Urinary bladder (tissue), 4 donors: ENCODE data around the gene SIX3. TPM values are rescaled to one million over a fixed set of nuclear protein-coding genes. Genes with fewer than 3 reads are reported as not detected.

Experiments
- DNase-seq: peaks from one replicate; pipeline ENCODE4 v3.0.0-alpha.2; 2015; ENCODE audit errors: extremely low spot score
- H3K27ac ChIP-seq: one replicate; pipeline ENCODE4 v1.5.1; 2013; ENCODE audit warnings: low read depth, mild to moderate bottlenecking, moderate library complexity
- H3K36me3 ChIP-seq: one replicate; pipeline ENCODE4 v1.6.1; 2013; ENCODE audit warnings: mild to moderate bottlenecking, moderate library complexity; ENCODE audit not compliant: insufficient read depth
- H3K4me1 ChIP-seq: one replicate; pipeline ENCODE4 v1.6.1; 2013; ENCODE audit warnings: mild to moderate bottlenecking, moderate library complexity; ENCODE audit not compliant: insufficient read depth
- H3K4me3 ChIP-seq: one replicate; pipeline ENCODE4 v1.5.1; 2013; ENCODE audit warnings: low read depth, low read length
- WGBS: extraction: QIAGEN DNeasy Blood & Tissue Kit; methylation state at CpG from one replicate; pipeline ENCODE4 v1.1.7; 2013; 5-methylcytosine and 5-hydroxymethylcytosine counted together
- polyA plus RNA-seq: library from polyadenylated mRNA; stranded (reverse); fragments of 200-250 nt; gene quantifications from one replicate; pipeline ENCODE4 v1.2.3, GENCODE V29; 2013
- total RNA-seq: library from RNA; depleted of rRNA; stranded (reverse); fragments of >200 nt; gene quantifications from one replicate; pipeline ENCODE4 v1.2.3, GENCODE V29; 2014
- donor health status: healthy with polysubstance abuse.
- donor health status: healthy.

The SIX3 gene
- total and polyA plus RNA-seq, 2 donors, result not detected

- Histone ChIP-seq H3K27ac (no peak overlapping the region), H3K4me1 (no peaks in the 10 kb centered on the region), H3K4me3 (no peak overlapping the region), H3K36me3 (no peaks in the 10 kb centered on the region)
- WGBS, result 16% methylated on average over 16 of the region's 16 CpGs
- DNase-seq, result no peak
Measured at GRCh38 chr2:44964752-44965236, 23.3 kb downstream of the SIX3 start.

- WGBS, result 85% methylated on average over 2 of the region's 2 CpGs
- H3K36me3 ChIP-seq, result no peaks in the 10 kb centered on the region
- H3K4me3 ChIP-seq, result no peak overlapping the region
- H3K4me1 ChIP-seq, result no peaks in the 10 kb centered on the region
- DNase-seq, result no peak
- H3K27ac ChIP-seq, result no peak overlapping the region
Measured at GRCh38 chr2:44965684-44966083, 24.2 kb downstream of the SIX3 start.

GRCh38 chr2:44967056-44967455, 25.6 kb downstream of the SIX3 start:
- WGBS, result 75% methylated on average over 6 of the region's 6 CpGs
- no peaks in the 10 kb centered on the region for H3K4me1 ChIP-seq
- no peaks in the 10 kb centered on the region for H3K36me3 ChIP-seq
- no peak overlapping the region for H3K27ac ChIP-seq
- DNase-seq, result no peak
- H3K4me3 ChIP-seq, result no peak overlapping the region

- H3K4me1 ChIP-seq, result no peaks in the 10 kb centered on the region
- 86% methylated on average over 5 of the region's 5 CpGs for WGBS
- no peak overlapping the region for H3K4me3 ChIP-seq
- no peaks in the 10 kb centered on the region for H3K36me3 ChIP-seq
- H3K27ac ChIP-seq, result no peak overlapping the region
- DNase-seq, result no peak
Measured at GRCh38 chr2:44967727-44968432, 26.4 kb downstream of the SIX3 start.

- H3K36me3 ChIP-seq, result no peaks in the 10 kb centered on the region
- DNase-seq, result no peak
- H3K4me3 ChIP-seq, result no peak overlapping the region
- 82% methylated on average over 4 of the region's 4 CpGs for WGBS
- no peaks in the 10 kb centered on the region for H3K4me1 ChIP-seq
- H3K27ac ChIP-seq, result no peak overlapping the region
Measured at GRCh38 chr2:44969936-44970335, 28.4 kb downstream of the SIX3 start.

GRCh38 chr2:44970846-44971450, 29.4 kb downstream of the SIX3 start:
- 81% methylated on average over 15 of the region's 15 CpGs for WGBS

GRCh38 chr2:44972771-44973535, 31.5 kb downstream of the SIX3 start:
- Histone ChIP-seq H3K36me3 (no peaks in the 10 kb centered on the region), H3K4me1 (no peaks in the 10 kb centered on the region), H3K27ac (no peak overlapping the region), H3K4me3 (no peak overlapping the region)
- no peak for DNase-seq
- WGBS, result 24% methylated on average over 11 of the region's 11 CpGs

More at GRCh38 chr2:44970846-44971450, 29.4 kb downstream of the SIX3 start:
- no peak for DNase-seq
- H3K4me3 ChIP-seq, result no peak overlapping the region
- no peaks in the 10 kb centered on the region for H3K36me3 ChIP-seq
- H3K27ac ChIP-seq, result no peak overlapping the region
- H3K4me1 ChIP-seq, result no peaks in the 10 kb centered on the region

GRCh38 chr2:44974064-44974715, 32.7 kb downstream of the SIX3 start:
- Histone ChIP-seq H3K4me1 (no peaks in the 10 kb centered on the region), H3K4me3 (no peak overlapping the region), H3K36me3 (no peaks in the 10 kb centered on the region), H3K27ac (no peak overlapping the region)
- no peak for DNase-seq
- WGBS, result 61% methylated on average over 6 of the region's 6 CpGs

- Histone ChIP-seq H3K36me3 (no peaks in the 10 kb centered on the region), H3K4me1 (no peaks in the 10 kb centered on the region), H3K4me3 (no peak overlapping the region), H3K27ac (no peak overlapping the region)
- DNase-seq, result no peak
- 72% methylated on average over 24 of the region's 24 CpGs for WGBS
Measured at GRCh38 chr2:44975571-44976450, 34.3 kb downstream of the SIX3 start.

GRCh38 chr2:44979581-44979980, 38.1 kb downstream of the SIX3 start:
- 64% methylated on average over 11 of the region's 11 CpGs for WGBS
- H3K4me1 ChIP-seq, result no peaks in the 10 kb centered on the region
- no peak overlapping the region for H3K27ac ChIP-seq
- H3K4me3 ChIP-seq, result no peak overlapping the region
- DNase-seq, result no peak
- no peaks in the 10 kb centered on the region for H3K36me3 ChIP-seq

GRCh38 chr2:44980751-44981713, 39.5 kb downstream of the SIX3 start:
- 62% methylated on average over 9 of the region's 9 CpGs for WGBS
- Histone ChIP-seq H3K27ac (no peak overlapping the region), H3K4me1 (no peaks in the 10 kb centered on the region), H3K4me3 (no peak overlapping the region), H3K36me3 (no peaks in the 10 kb centered on the region)
- DNase-seq, result no peak

- no peak overlapping the region for H3K27ac ChIP-seq
- DNase-seq, result peak; percentile 65
- 7% methylated on average over 14 of the region's 14 CpGs for WGBS
- no peak overlapping the region for H3K4me3 ChIP-seq
- no peaks in the 10 kb centered on the region for H3K36me3 ChIP-seq
- H3K4me1 ChIP-seq, result no peaks in the 10 kb centered on the region
Measured at GRCh38 chr2:44981714-44982108, 40.2 kb downstream of the SIX3 start.
